VCaP (cell line): ENCODE data around the gene CACNA2D2.

Source experiments
- H3K27ac ChIP-seq: fragments of 450-650 bp; 2 replicates; pipeline ENCODE4 v1.5.1; 2017
- TF ChIP-seq, protein P1 (sequence below): fragments of 450-650 bp; conservative IDR thresholded peaks from 2 replicates; pipeline ENCODE4 v1.5.1; 2017; ENCODE audit warnings: mild to moderate bottlenecking, moderate library complexity

CACNA2D2 gene

DNA sequence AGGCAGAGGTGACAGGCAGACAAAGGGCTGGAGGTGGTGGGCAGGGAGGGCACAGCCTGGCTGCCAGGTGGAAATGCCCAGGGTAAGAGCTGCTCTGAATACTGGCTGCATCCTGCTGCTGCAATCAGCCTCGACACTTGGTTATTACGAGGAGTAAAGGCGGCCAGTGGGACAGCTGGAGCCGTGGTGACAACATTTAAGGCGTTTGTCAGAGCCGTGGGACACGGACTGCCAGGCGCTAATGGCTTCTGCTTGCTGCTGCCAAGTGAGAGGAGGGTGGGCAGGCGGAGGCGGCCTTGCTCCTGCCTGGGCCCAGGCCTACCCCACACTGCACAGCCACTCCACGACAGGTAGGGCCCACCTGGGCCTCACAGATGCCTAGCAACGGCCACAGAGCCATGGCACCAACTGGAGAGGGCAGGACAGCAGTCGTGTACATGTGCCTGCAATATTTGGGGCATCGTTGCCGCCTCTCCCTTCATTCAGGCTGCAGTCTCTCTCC is 94.9 kb downstream of the CACNA2D2 start:
- H3K27ac ChIP-seq: no peak overlapping the region
- TF ChIP-seq, protein P1, sequence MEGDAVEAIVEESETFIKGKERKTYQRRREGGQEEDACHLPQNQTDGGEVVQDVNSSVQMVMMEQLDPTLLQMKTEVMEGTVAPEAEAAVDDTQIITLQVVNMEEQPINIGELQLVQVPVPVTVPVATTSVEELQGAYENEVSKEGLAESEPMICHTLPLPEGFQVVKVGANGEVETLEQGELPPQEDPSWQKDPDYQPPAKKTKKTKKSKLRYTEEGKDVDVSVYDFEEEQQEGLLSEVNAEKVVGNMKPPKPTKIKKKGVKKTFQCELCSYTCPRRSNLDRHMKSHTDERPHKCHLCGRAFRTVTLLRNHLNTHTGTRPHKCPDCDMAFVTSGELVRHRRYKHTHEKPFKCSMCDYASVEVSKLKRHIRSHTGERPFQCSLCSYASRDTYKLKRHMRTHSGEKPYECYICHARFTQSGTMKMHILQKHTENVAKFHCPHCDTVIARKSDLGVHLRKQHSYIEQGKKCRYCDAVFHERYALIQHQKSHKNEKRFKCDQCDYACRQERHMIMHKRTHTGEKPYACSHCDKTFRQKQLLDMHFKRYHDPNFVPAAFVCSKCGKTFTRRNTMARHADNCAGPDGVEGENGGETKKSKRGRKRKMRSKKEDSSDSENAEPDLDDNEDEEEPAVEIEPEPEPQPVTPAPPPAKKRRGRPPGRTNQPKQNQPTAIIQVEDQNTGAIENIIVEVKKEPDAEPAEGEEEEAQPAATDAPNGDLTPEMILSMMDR: no peak

DNA sequence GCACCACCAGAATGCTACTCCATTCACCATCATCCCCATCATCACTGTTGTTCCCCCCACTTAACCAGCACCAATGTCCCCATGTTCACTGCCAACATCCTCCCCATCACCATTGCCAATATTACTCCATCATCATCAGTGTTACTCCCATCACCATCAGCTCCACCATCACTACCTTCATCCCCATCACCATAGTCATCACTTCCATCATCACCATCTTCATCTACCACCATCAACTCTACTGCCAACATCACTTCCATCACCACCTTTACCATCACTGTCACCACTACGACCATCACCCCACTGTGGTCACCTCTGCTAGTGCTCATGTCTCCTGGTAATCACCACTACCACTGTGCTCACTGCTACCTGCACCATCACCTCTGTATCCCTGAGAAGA is 96.9 kb downstream of the CACNA2D2 start:
- TF ChIP-seq, protein P1: no peak
- no peak overlapping the region for H3K27ac ChIP-seq

DNA sequence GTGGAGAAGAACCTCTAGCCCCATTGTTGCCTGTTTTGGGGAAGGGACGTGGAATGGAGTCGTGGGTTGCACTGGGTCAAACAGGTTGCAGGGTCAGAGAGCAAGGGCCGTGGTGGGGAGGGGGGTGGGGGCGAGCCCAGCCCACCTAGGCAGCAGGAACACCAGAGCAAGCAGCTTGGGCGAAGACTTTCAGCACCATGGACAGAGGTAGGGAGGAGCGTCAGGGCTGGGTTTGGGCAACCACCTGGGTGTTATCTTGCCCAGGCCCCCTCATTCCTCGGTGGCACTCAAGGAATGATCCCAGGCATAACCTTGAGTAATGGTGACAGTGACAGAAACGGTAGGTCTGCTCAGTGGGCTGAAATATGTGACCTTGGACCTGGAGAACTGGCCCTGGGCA is 98.2 kb downstream of the CACNA2D2 start:
- TF ChIP-seq, protein P1: no peak
- no peak overlapping the region for H3K27ac ChIP-seq

DNA sequence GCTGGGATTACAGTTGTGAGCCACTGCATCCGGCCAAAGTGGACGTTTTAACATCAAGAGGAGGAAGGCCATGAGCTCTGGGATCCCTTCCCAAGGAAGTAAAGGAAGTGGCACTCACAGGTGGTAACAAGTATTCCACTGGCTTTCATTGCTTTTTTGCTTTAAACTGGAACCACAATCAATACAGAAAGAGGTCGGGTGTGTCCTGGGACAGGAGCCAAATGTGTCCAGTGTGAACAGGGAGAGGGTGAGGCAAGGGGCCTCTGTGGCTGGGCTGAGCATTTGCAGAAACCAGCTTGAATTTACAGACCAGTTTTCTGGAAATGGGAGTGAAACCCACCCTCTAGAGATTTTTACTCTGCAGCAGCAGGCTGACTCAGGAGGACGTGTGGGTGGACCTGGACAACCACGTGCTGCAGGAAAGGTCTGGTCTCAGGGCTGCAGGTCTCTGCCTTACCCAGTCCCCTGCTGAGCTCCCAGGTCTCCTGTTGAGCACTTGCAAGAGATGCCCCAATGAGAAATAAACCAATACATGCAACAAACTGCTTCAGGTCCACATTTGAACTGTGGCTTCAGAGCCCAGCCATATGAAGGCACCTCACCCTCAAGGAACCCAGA is 101.3 kb downstream of the CACNA2D2 start:
- TF ChIP-seq, protein P1: no peak
- no peak overlapping the region for H3K27ac ChIP-seq

DNA sequence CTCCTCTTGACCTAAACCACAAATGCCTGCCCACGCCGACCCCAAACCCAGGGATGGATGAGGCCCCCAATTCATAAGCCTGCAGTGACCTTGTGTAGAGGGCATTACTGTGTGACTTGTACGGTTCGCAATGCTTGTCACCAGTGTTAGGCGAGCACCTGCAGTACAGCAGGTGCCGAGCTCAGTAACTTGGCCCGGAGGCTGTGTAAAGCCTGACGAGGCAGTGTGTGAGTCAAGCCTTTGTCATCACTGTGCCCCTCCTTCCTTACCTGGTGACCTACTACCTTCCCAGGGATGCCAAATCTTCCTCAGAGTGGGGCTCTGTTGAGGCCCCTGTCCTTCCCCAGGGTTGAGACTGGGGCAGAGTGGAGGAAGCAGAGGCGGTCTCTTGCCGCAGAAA is 106.9 kb downstream of the CACNA2D2 start:
- no peak overlapping the region for H3K27ac ChIP-seq
- TF ChIP-seq, protein P1: no peak

DNA sequence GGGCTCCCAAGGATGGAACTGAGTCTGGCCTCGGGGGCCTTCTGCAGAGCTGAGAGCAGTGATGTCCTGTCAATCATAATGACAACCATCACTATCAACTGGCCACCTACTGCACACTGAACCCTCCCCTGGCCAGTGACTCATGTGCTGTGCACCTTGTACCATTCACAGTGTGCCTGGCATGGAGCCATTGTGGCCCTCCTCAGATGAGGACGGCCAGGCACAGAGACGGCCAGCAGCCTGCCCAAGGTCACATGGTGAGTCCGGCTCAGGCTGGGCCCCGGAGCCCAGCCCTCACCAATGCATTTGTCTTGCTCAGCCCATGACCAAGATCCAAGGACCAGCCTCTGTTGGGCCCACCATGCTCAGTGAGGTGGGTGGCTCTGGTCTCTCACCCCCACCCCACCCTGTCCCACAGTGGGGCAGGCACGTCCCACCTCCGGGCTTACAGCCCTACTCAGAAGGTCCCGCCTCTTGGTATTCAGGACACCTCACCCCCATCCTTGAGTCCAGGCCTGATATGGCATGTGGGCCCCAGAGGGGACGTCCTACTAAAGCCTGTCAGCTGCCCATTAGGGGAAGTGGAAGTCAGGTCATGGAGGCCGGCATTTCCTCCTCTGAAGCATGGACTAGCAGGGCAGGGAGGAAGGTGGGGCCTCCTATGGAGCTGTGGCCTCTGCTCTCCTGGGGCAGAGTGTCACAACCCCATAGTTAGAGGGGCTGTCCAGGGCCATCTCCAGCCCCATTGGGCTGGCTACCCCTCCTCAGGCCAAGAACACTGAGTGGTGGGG is 108.2 kb downstream of the CACNA2D2 start:
- no peak overlapping the region for H3K27ac ChIP-seq
- TF ChIP-seq, protein P1: no peak

DNA sequence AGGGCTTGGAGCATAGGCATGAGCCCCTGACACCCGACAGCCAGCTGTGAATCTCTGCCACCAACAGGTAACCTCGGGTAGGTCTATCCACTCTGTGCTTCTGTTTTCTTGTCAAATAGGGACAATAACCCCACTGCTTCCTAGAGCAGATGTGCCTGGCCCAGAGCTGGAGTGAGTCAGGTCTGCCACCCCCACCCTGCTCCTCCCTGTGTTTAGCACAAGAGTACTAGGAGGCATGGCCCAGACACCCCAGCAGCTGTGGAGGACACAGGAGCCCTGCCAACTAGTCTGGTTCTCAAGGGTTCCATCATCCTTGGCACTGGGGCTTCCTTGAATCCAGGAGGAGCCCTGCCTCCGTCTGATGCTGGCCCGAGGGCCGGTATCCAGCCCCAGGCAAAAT is 110.4 kb downstream of the CACNA2D2 start:
- H3K27ac ChIP-seq: no peak overlapping the region
- TF ChIP-seq, protein P1: no peak
